KBM-7 (cell line): ENCODE measurements around the gene CPHXL2.

Experiments
- DNase-seq: peaks from one replicate; pipeline ENCODE4 v3.0.0-alpha.2; 2015
- in situ Hi-C: fragments of 300-500 bp; cut with MboI; formaldehyde crosslinking; loops from 2 replicates; pipeline ENCODE4 v1.14.3; 2020; ENCODE audit warnings: low sequenced_read_pairs, low pct_unique_long_range_greater_than_20kb, mixed read lengths

CPHXL2 gene

DNA sequence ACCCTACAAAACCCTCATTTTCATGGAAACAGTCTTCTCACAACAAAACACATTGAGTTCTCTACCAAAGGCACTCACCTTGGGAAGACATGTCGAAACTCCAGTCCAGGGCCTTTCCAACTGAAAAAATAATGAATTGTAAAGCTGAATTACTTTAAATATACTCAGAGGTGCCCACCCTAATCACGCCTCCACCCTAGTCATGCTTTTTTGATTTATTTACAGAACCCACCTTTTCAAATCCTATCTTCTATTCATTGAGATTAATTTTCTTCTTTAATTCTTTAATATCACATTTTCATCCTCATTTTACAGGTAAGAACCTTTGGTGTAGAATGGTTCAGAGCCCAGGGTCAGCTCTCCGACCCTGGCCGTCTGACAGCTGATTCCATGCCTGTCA is at the start of gene CPHXL2:
Gene CPHXL2, minus strand, starts transcription at position 101 of the 400 bp plus-strand sequence. Its CDS starts 10 bp downstream, at position 91.
- in situ Hi-C loops = no loop called here
- DNase-seq = no peak

DNA sequence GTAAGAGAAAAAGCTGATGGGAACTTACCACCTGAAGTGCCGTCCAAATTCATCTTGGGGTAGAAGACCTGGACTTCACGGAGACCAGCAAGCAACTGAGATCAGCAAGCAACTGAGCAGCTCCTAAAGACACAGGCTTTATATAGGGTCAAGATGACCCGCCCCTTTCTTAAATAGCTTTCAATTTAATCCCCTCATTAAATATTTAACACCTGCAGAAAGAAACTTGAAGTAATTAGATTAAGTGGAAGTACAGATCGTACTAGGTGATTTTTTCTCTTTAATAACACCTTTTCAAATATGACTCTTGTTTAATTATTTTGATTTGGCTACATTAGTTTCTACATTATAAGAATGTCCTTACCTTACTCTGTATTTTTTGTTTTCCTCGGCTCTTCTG is 49.6 kb upstream of the CPHXL2 start, which contains the start of gene CPHXL:
Gene CPHXL, minus strand, starts transcription at position 101 of the 400 bp plus-strand sequence. Its CDS starts 48 bp downstream, at position 53.
- in situ Hi-C loops = no loop called here
- no peak for DNase-seq

DNA sequence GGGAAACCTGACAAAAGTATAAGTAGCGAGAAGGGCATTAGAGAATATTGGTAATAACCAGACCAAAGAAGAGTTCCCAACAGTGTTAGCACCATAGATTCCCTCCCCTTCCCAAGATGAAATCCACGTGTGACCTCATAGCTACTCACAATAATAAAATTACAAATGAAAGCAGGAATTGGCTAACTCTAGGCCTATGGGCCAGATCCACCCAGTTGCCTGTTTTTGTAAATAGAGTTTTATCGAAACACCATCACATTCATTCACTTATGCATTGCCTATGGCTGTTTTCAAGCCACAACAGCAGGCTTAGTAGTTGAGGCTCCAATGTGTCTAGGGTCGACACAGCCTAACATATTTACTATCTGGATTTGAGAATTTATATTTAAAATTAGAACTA is 41.6 kb upstream of the CPHXL2 start:
- no peak for DNase-seq
- in situ Hi-C loops = no loop called here

DNA sequence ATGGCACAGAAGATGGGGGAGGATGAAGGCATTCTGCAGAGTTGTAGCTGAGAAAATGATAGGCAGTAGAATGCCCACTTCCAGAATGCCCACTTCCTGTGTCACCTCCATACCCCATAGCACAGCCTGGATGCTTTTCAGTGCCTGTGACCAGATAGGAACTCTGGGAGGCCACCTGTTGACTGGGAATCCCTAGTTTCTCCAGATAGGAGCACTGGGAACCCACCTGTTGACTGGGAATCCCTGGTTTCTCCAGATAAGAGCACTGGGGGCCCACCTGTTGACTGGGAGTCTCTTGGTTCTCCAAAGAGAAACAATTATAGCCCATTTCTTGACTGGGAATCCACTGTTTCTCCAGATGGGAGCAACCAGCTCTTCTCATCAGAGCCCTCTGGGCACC is 37.9 kb upstream of the CPHXL2 start:
- in situ Hi-C loops = no loop called here
- DNase-seq = no peak

DNA sequence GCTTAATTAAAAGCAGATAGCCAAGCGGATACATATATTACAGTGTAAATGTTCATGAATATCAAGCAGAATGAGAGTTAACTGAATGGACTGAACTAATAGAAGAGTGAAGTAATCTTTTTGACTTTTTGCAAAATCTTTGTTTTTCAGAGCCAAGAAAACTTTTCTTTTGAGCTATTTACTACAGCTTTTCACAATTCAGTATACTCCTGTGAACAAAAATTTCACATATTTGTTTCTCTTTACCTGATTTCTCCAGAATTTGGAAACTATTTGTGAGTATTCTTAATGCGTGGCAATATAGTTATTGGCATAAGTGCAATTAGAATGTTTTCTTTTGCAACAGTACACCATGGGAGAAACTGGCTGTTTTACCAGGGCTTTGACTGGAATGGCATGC is 33.5 kb upstream of the CPHXL2 start:
- in situ Hi-C loops = no loop called here
- DNase-seq = no peak

DNA sequence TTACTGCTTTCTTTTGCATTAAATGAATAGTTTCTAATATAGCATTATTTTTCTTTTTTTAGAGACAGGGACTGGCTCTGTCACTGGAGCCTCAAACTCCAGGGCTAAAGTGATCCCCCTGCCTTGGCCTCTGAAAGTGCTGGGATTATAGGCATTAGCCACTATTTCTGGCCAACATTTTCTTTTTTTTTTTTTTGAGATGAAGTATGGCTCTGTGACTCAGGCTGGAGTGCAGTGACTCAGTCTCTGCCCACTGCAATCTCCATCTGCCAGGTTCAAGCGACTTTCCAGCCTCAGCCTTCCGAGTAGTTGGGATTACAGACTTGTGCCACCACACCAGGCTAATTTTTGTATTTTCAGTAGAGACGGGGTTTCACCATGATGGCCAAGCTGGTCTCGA is 26.5 kb upstream of the CPHXL2 start:
- DNase-seq = no peak

DNA sequence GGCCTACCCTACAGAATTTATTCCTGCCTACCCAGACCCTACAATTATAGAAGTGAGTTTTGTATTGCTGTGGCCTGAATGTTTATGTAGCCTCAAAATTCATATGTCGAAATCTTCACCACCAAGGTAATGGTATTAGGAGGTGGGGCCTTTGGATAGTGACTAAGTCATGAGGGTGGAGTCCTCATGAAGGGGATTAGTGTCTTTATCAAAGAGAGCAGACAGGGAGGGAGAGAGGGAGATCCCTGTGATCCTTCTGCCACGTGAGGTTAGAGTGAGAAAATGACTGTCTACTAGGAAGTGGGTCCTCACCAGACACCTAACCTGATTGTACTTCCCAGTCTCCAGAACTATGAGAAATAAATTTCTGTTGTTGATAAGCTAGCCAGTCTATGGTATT is 25.4 kb upstream of the CPHXL2 start:
- in situ Hi-C loops = no loop called here
- no peak for DNase-seq

More for the DNA sequence above, 26.5 kb upstream of the CPHXL2 start:
- in situ Hi-C loops = no loop called here

DNA sequence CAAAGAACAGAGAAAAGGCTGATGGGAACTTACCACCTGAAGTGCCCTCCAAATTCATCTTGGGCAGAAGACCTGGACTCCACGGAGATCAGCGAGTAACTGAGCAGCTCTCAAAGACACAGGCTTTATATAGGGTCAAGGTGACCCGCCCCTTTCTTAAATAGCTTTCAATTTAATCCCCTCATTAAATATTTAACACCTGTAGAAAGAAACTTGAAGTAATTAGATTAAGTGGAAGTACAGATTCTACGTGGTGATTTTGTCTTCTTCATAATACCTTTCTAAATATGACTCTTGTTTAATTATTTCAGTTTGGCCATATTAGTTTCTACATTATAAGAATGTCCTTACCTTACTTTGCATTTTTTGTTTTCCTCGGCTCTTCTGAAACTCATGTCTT is 24.6 kb upstream of the CPHXL2 start, which contains the start of gene DUXB:
Gene DUXB, minus strand, starts transcription at position 101 of the 400 bp plus-strand sequence. Its CDS starts 43 bp downstream, at position 58.
- in situ Hi-C loops = no loop called here
- DNase-seq = no peak

DNA sequence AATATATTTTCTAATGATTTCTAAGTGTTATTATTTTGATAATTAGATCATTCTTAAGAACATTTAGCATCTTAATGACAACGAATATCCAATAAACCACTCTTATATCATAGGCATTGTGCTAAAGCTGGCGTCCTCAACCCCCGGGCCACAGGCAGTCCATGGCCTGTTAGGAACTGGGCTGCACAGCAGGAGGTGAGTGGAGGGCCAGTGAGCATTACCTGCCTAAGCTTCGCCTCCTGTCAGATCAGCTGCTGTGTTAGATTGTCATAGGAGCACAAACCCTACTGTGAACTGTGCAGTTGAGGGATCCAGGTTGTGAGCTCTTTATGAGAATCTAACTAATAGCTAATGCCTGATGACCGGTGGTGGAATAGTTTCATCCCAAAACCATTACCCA is 20.8 kb upstream of the CPHXL2 start:
- DNase-seq = no peak
- in situ Hi-C loops = no loop called here

DNA sequence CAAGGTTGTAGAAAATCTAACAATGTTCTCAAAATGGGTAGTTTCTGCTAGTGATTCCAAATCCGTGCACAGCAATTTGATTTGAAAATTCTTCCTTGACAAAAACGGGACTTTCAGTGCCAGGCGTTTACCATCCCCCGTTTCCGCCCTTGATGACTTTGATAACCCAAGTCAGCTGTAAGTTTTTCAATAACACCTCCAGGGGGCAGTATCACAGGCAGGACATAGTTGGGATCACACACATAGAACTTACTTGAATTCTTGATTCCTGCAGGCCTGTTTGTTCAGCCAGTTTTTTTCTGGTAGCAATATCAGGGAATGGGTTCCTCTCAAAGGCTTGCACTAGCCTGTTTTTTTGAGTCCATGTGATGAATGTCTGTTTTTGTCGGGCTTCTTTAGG is 18.9 kb upstream of the CPHXL2 start:
- in situ Hi-C loops = no loop called here

DNA sequence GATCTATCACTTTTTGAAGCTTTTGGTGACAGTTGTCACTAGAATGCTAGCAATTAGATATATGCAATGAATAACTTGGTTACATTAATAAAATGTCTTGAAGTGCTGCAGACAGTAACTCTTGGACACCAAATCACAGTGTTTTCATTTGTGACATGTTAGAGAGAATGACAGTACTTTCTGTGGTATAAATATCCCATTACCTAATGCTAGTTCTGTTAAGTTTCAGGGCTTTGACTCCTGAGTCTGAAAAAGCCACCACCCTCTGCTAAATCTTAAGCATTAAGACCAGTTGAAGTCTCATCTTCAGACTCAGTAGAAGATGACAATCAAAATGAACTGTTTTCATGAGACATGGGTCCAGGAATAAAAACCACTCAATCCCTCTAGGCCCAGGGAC is 10.6 kb upstream of the CPHXL2 start:
- in situ Hi-C loops = no loop called here
- DNase-seq = no peak

More for the DNA sequence above, 18.9 kb upstream of the CPHXL2 start:
- peak; percentile 5 for DNase-seq

DNA sequence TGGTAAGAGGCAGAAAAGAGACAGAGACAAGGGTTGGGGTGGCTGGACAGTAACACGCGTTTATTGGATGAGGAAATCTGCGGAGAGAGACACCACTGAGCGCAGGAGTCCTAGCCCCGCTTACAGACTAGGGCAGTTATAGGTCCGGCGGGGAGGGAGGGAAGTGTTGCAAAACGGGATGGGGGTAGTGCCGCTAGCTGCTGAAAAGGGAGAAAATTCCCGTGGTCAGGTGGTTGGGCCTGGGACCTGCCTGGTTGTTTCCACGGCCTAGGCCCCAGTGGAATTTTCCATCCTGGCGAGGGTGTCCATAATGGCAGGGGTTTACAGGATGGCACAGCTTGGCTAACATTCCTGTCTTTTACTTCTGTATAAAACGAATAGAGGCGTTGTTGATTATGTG is 5.5 kb upstream of the CPHXL2 start:
- in situ Hi-C loops = no loop called here
- no peak for DNase-seq

DNA sequence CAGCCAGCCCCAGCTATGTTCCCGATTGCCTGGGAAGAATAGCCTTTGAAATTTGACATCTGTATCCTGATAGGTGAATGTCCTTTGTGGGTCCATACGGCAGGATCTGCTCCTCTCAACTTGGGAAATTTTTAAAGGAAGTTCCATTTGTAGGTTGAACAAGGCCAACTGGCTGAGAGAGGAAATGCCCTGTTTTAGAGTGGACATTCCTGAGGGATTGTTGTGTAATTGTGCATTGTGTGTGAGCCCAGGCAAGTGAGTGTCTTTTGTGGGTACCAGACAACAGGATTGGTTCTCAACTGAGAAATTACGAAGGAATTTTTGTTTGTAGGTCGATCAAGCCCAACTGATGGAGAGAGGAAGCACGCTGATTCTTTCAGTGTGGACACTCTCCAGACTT is 2.6 kb upstream of the CPHXL2 start:
- in situ Hi-C loops = no loop called here
- no peak for DNase-seq

DNA sequence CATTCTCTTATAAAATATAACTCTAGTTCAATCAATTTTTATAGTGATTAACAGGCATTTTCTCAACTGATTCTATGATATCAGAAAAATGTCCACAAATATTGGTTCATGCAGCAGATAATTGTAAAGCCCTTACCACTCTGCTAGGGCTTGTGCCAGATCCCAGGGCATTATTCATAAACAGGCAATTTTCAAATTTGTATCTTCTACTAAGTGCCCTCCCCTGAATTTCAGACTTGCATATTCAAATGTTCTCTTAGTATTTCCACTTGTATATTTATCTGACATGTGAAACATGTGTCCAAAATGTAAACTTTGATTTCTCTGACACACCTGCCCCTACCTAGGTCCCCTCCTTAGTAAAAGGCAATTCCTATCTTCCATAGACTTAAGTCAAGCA is 9.3 kb downstream of the CPHXL2 start:
- in situ Hi-C loops = no loop called here
- no peak for DNase-seq

DNA sequence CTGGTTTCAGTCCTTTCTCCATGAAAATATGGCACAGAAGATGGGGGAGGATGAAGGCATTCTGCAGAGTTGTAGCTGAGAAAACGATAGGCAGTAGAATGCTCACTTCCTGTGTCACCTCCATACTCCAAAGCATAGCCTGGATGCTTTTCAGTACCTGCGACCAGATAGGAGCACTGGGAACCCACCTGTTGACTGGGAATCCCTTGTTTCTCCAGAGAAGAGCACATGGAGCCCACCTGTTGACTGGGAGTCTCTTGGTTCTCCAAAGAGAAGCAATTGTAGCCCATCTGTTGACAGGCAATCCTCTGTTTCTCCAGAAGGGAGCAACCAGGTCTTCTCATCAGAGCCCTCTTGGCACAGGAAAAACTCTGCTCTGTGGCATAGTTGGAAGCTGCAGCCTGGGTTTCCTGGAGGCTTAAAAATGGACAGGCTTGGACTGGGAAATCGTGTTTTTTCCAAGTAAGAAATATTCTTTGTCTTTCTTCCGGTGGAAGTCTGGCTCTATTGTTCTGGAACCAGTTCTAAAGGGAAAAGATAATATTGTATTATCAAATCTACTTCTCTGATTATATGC is 16.0 kb downstream of the CPHXL2 start:
- in situ Hi-C loops = no loop called here
- no peak for DNase-seq

DNA sequence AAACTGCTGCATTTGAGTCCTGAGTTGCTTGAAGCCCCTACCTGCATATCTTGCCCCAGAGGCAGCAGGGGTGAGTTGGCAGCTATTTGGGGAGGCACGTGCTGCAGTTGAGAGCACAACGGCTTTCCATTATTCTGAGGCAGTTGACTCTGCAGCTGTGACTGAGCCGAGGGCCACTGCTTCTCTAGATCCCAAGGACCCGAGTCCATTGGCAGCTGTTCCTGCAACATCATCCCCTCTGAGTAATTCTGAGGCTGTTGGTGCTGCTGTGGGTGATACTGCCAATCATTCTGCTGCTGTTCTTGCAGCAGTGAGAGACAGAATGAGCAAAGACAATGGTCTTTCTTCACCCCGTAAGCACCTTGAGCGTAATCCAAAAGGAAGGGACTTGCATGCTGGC is 16.5 kb downstream of the CPHXL2 start:
- DNase-seq = no peak
- in situ Hi-C loops = no loop called here

DNA sequence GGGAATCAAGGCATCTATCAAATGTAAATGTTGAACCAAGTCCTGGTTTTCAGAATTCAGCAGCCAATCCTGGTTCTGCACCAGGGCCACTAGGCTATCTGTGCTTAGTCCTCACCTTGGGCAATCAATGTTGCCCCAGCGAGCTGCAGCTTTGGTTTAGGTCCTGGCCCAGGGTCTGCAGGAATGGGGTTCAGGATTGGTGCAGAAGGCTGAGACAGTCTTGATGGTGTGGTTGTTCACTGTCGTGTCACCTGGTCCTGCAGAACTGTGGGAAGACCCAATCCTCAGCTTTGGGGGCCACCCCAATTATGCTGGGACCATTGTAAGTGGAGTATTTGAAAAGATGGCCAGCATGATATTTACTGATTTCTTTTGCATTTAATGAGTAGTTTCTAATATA is 18.6 kb downstream of the CPHXL2 start:
- no peak for DNase-seq
- in situ Hi-C loops = no loop called here

DNA sequence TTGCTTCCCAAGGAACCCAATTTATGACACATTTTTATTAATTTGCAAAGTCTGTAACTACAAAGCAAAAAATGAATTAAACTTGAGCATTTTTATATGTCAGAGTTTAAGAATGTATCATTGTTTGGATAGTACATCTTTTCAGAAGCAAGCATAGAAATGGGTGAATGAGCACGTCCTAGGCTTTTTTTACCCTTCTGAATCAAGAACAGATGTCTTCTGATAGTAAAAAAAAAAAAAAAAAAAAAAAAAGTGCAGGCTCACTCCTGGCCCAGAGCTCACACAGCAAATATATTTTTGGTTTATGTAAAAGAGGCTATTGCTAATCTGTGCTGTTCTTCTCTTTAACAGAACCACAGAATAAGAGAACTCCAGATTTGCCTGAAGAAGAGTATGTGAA is 22.9 kb downstream of the CPHXL2 start:
- in situ Hi-C loops = no loop called here
- no peak for DNase-seq

DNA sequence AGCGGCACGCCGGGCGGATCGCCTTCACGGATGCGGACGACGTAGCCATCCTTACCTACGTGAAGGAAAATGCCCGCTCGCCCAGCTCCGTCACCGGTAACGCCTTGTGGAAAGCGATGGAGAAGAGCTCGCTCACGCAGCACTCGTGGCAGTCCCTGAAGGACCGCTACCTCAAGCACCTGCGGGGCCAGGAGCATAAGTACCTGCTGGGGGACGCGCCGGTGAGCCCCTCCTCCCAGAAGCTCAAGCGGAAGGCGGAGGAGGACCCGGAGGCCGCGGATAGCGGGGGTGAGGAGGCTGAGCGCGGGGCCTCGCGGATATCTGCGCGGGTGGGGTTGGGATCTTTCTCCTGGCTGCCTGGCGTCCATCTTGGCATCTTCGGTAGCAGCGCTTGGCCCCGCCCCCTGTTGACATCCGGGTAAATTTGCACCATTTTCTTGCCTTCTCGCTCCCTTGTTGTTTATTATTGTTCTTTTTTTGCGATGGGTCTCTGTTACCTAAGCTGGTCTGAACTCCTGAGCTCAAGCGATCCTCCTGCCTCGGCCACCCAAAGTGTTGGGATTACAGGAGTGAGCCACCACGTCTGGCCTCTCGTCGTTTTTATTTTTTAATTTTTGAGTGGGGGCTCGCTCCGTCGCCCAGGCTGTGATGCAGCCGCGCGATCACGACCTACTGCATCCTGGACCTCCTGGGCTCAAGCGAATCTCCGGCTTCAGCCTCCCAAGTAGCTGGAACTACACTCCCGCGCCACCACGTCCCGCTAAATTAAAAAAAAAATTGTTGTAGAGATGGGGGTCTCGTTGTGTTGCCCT is 28.3 kb downstream of the CPHXL2 start:
- in situ Hi-C loops = no loop called here

DNA sequence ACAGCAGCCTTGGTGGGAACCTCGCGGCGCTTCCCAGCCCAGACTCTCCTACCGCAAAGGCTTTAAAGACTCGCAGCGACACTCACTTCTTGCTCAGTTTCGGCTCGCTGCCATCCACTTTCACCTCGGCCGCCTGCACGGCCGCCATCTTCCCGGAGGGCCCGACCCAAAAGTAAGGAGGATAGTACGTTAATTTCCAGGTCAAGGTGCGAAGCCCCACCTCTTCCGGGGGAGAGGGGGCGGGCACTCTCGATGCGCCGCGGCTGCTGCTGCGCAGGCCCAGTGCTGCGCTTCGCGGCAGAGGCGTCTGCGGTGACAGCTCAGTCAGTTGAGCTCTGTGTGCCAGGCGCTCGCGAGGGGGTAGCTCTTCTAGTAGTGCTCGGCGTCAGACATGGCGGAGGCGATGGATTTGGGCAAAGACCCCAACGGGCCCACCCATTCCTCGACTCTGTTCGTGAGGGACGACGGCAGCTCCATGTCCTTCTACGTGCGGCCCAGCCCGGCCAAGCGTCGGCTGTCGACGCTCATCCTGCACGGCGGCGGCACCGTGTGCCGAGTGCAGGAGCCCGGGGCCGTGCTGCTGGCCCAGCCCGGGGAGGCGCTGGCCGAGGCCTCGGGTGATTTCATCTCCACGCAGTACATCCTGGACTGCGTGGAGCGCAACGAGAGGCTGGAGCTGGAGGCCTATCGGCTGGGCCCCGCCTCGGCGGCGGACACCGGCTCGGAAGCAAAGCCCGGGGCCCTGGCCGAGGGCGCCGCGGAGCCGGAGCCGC is 29.1 kb downstream of the CPHXL2 start, which contains the start of the genes KARS1 and TERF2IP:
Gene KARS1, minus strand, starts transcription at position 174 of the 773 bp plus-strand sequence. Its CDS starts 26 bp downstream, at position 148.
Gene TERF2IP, plus strand, starts transcription at position 282 of the 773 bp plus-strand sequence. Its CDS starts 110 bp downstream, at position 392.
- in situ Hi-C loops = no loop called here
- peak; percentile 96 for DNase-seq

More for the DNA sequence above, 28.3 kb downstream of the CPHXL2 start:
- DNase-seq = peak; percentile 73
